Mesenteric fat pad (tissue), 1 donor: ENCODE data around the gene CTIF. TPM values are rescaled to one million over a fixed set of nuclear protein-coding genes. Genes with fewer than 3 reads are reported as not detected.
A peak's percentile ranks its signal among the peaks of the same experiment; 100 is the strongest.

Experiments
- DNase-seq: peaks from one replicate; pipeline ENCODE4 v3.0.0-alpha.2; 2020; ENCODE audit warnings: low spot score
- total RNA-seq: library from RNA; stranded (reverse); fragmentation: NEBNext Ultra II Directional; extraction: Animal tissue kit (Norgen Biotek cat#: 25700); gene quantifications from one replicate; pipeline ENCODE4 v1.2.1, GENCODE V29; 2021
- donor health status: DM: yes; HTN: yes; CAD: no.

The CTIF gene
- total RNA-seq, 1 donor from 2014 or later: 196 TPM

DNA sequence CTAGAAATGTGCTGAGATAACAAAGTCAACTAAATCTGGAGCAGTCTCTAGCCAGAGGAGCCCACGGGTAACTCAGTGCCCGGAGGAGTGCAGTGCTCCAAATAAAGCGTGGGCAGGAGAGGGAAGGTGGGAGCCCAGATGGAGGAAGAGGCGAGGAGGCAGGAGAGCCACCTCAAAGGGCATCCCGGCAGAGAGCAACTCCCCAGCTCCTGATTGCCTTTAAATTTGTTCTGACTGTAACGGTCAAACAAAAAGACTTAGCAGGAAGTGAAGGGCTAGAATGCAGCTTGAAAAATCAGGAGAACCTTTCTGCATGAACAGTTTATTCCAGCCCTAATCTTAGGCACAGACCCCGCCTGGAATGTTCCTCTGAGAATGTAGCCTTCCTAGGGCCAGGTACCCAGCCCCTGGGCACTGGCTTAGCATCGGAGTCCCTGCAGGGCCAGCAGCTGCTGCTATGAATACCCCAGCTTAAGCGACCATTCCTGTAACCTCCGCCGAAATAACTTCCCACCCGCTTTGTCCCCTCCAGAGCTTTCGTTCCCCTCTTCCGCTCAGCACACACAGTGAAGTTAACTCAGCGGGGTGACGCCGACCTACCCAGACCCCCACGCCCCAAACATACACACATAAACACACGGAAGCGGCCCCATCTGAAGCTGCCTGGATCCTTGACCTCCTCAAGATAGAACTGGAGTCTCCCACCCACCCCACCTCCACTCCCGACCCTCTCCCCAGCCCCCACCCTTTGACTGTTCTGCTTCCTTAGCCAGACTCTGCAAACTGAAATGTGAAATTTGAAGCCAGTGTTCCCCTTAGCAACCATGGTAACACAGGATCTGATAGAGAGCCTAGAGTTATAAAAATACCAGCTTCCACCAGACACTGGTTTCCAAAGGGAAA, 288.7 kb downstream of the CTIF start:
- DNase-seq: peak; percentile 57

DNA sequence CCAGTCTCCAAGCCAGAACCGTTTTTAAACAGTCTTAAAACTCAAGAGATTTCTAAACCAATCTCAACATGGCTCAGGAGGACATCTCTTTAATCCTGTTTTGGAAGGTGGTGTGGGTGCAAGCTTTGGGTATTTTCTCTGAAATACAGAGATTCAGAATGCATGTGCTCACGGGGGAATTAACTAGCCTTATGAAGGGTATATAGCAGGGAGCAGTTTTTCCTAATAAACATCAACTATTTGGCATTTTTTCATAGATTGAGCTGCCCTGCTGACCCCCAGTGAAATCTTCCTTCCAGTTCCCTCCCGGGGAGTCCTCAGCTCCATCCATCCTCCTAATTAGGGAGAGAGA, 289.3 kb downstream of the CTIF start:
- DNase-seq: no peak

- peak; percentile 88 for DNase-seq
Observed at GRCh38 chr18:48828691-48829442, 290.0 kb downstream of the CTIF start.

GRCh38 chr18:48829443-48830149, 290.8 kb downstream of the CTIF start:
- peak; percentile 65 for DNase-seq

DNA sequence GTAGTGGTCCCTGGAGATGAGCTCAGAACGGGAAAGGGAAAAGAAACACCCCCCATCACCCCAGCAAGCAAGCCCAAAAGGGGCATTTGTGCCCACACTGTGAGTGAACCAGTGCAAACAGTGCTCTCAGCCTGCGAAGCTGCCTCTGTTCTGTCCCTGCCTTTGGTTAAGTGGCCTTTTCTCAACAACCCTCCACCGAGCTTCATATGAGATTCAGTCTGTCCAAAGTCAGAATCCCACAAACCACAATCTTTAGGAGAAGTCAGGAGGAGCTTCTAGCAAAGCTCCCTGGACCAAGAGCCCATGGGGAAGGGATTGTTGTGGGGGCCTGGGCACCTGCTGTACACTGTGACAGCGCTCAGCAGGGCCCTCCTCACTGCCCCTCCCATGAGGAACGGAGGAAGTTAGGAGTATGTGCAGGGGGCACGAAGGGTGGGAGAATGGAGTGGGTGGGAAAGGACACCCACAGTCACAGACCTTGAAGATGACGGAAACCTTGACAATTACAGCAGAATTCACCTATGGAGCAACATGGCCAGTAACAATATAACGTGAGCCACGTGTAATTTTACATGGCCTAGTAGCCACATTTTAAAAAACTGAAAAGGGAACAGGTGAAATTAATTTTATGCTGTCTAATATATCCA, 292.4 kb downstream of the CTIF start:
- DNase-seq: peak; percentile 26

DNA sequence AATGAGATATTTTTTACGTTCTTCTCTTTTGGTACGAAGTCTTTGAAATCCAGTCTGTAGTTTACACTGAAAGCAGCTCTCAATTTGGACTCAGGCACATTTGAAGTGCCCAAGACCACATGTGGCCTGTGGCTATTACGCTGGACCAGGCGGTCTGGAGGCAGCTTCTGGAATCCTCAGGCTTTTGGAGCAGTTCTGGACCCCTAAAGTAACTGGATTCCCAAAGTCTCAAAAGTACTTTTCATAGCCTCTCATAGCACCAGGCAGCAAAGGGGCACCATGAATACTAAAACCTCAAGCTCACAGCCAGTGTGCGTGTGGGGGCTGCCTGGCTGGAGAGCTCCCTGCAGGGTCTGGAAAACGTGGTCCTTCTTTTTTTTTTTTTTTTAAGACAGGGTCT, 293.0 kb downstream of the CTIF start:
- DNase-seq: peak; percentile 12

DNA sequence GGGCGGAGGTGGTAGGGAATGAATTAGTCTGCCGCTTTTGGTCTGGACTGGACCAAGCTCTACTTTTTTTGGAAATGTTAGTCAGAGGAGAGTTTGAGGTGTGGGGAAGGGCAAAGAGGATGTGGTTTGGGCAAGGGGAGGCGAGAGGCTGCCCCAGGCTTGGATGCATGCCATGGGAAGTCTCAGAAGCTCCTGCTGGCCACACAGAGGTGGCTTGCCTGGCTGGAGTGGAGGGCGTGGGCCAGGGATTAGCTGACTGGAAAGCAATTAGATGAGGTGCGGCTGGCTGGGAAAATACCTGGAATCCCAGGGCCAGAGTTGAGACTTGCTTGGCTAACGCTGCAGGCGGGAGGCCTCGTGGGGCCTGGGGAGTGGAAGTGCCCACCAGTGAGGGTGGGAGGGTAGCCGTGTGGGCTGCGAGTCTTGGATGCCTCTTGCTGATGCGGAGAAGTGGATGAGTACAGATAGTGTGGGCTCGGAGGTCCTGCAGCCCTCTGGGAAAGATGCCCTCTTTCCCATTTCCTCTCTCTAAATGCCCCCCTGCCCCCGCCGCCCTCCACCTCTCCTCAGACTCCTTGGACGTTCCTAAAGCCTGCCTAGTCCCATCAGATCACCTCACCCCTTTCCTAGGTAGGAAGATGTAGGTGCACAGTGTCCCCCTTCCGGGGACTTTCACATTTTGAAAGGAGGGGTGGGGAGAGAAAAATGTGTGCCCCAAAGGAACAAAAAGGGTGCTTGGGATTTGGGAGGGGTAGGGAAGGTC, 294.3 kb downstream of the CTIF start:
- DNase-seq: peak; percentile 92

DNA sequence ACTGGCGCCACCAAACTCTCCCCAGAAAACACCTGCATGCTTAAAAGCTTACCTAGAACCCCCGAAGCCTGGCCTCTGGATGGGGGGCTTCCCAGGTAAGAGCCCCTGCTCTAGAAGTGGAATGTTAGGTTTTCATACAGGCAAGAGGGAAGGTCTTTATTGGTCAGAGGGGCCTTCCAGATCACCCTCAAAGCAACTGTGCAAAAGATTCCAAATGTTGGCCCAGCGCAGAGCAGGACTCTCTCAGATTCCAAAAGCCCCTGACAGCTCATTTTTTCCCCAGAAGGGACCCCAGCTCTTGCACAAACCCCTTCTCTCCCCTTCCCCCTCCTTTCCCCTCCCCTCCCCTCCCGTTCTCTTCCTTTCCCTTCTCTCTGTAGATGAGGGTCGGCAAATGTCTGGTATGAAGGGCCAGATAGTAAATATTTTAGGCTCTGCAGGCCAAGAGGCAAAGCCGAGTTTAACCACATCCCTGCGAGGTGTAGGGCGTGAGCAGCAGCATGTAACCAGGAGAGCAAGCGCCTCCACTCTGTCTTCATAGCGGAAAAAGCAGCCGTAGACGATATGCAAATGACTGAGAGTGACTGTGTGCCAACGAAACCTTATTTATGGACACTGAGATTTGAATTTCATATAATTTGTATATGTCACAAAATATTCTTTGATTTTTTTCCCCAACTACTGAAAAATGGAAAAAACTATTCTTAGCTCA, 295.0 kb downstream of the CTIF start:
- peak; percentile 33 for DNase-seq

DNA sequence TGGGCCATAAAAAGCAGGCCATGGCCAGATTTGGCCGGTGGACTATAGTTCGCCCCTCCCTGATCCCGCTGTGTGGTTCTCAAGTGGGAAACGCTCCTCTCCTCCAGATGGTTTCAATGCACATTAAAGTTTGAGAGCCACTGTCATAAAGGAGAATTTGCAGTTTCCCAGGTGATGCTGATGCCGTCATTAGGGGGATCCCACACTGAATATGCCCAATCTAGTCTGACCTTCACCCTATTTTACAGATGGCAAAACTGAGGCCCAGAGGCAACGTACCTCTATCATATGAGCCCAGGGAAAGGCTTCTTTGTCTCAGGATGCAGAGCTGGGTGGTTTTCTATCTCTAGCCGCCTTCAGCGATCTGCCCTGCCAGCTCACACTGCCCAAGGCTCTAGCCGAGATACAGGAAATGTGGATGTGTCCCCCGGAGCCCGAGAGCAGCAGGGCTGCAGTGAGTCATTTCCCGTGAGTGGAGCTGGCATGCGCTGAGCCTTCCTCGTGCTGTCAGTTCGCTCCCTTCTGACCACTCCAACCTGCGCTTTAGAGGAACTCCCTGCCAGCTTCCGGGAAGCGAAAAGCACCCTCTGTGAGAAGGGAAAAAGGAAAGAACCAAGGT, 295.7 kb downstream of the CTIF start:
- DNase-seq: peak; percentile 90

DNA sequence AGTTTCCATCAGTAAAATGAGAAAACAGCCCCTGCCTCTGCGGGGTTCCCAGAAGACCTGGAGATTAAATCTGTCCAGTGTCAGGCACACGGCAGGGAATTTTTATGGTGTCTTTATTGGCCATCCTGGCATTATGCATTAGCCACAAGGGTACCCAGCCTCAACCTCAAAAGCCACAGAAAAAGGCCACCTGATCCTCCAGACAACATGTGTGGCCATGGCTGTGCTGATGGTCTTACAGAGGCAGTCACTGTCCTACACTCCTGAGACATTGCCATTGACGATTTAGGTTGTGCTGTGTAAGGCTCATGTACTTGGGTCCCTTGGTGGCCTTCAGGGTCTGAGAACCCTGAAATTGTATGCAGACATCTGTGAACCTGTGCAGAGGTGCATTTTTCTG, 296.3 kb downstream of the CTIF start:
- no peak for DNase-seq

- peak; percentile 85 for DNase-seq
Observed at GRCh38 chr18:48835745-48836170, 296.9 kb downstream of the CTIF start.

GRCh38 chr18:48836231-48836805, 297.5 kb downstream of the CTIF start:
- DNase-seq: no peak

GRCh38 chr18:48836806-48837615, 298.2 kb downstream of the CTIF start:
- peak; percentile 53 for DNase-seq

DNA sequence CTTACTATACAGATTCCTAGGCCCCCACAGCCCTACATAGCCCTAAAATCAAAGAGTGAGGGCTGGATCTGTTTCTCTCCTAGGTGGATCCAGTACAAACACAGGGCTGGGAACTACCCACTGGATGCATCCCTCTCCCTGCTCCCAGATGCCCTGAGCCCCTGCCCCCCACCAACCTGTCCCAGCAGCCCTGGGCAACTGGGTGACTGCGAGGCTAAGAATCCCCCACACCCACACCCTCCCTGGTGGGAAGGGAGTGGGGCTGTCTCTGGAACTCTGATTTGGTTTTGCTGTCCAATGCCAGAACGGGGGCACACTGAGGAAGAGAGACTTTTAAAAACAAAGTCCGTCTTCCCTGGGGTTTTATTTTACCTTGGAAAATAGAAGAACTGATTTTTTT, 298.8 kb downstream of the CTIF start:
- no peak for DNase-seq

DNA sequence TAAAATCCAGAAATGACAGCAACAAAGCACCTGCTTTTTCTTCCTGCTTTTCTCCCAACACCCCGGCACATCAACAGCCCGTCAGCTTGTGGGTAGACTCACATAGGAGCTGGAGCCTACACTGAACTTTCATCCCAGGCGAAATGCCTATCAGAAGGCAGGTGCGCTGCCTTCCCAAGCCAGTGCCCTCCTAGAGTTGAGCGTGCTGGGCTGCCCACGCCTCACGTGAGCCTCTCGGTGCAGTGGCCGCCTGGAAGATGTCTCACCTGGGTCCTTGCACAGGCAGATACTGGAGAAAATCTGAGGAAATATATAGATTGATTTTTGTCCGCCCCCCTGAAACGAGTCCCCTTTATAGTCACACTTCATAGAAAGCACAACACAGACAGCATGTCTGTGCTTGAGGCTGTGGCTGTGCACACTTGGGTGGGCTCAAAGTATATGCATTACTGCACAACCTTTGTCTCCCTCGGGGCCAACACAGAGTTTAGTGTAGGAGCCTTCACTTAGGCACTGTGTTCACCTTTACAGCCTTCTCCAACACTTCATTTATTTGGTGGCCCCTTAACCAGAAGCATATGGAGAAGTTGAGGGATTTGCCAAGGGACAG, 299.4 kb downstream of the CTIF start:
- no peak for DNase-seq

- DNase-seq: no peak
Observed at GRCh38 chr18:48838921-48839818, 300.3 kb downstream of the CTIF start.
